ENCODE measurements around the gene PRDM16. TPM values are rescaled to one million over a fixed set of nuclear protein-coding genes. Genes with fewer than 3 reads are reported as not detected.

PRDM16 gene
- polyA plus RNA-seq, 2 of the 4 experiments (the other 2 are of a cell fraction): 0.03 to 0.35 TPM

DNA sequence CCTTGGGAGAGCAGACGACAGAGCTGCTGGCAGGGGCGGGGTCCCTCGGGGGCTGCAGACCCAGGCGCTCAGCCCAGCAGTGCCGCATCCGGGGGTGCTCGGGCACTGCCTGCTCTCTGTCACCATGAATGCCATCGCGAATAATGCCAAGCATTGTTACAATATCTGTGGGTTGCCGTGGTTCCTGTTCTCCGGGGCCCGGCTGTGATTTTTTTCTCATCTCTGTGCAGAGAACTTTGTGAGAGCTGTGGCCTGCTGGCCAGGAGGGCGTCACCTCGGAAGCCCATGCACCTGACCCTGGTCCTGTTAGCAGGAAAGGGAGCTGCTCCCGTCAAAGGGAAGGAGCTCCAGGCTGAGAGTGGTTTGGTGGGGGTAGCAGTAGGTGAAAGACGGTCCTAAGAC is 70.4 kb downstream of the PRDM16 start (continued):
- TF ChIP-seq JUN (IDR thresholded peaks at IDR 0.05): no peak
- no peak for TF ChIP-seq JUNB (IDR thresholded peaks at IDR 0.05)
- no peak for TF ChIP-seq ESRRA (IDR thresholded peaks at IDR 0.05; ENCODE audit: borderline replicate concordance, low read length)

GRCh38 chr1:3139871-3140361 is 70.9 kb downstream of the PRDM16 start:
- Histone ChIP-seq H3K4me2 (no peak overlapping the region), H3K4me1 (no peaks in the 10 kb centered on the region), H3K9me3 (no peaks in the 10 kb centered on the region), H3K27ac (no peak overlapping the region), H3K4me3 (no peak overlapping the region)
- ChIA-PET CTCF (no interaction called here), POLR2A (no interaction called here)
- no peak for FAIRE-seq
- no peak for ATAC-seq
- TF ChIP-seq, protein P1, sequence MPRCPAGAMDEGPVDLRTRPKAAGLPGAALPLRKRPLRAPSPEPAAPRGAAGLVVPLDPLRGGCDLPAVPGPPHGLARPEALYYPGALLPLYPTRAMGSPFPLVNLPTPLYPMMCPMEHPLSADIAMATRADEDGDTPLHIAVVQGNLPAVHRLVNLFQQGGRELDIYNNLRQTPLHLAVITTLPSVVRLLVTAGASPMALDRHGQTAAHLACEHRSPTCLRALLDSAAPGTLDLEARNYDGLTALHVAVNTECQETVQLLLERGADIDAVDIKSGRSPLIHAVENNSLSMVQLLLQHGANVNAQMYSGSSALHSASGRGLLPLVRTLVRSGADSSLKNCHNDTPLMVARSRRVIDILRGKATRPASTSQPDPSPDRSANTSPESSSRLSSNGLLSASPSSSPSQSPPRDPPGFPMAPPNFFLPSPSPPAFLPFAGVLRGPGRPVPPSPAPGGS (IDR thresholded peaks at IDR 0.05): no peak
- TF ChIP-seq TFCP2L1 (CRISPR knock-in tag; IDR thresholded peaks at IDR 0.05): no peak
- TF ChIP-seq SREBF2 (IDR thresholded peaks at IDR 0.05): no peak
- TF ChIP-seq CTCF (IDR thresholded peaks at IDR 0.05): no peak
- TF ChIP-seq HDAC2 (IDR thresholded peaks at IDR 0.05): no peak
- TF ChIP-seq, protein P2, sequence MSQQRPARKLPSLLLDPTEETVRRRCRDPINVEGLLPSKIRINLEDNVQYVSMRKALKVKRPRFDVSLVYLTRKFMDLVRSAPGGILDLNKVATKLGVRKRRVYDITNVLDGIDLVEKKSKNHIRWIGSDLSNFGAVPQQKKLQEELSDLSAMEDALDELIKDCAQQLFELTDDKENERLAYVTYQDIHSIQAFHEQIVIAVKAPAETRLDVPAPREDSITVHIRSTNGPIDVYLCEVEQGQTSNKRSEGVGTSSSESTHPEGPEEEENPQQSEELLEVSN (IDR thresholded peaks at IDR 0.05; ENCODE audit: borderline replicate concordance, low read depth): no peak
- TF ChIP-seq REST (IDR thresholded peaks at IDR 0.05): no peak
- TF ChIP-seq KDM1A (IDR thresholded peaks at IDR 0.05; ENCODE audit: low read depth): no peak
- TF ChIP-seq, protein P3, sequence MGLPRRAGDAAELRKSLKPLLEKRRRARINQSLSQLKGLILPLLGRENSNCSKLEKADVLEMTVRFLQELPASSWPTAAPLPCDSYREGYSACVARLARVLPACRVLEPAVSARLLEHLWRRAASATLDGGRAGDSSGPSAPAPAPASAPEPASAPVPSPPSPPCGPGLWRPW (IDR thresholded peaks at IDR 0.05): no peak
- no peak for TF ChIP-seq ZC3H11A (IDR thresholded peaks at IDR 0.05)
- TF ChIP-seq NFE2L2 (conservative IDR thresholded peaks at IDR 0.05; ENCODE audit: low read length): no peak
- no peak for TF ChIP-seq HEYL (CRISPR knock-in tag; IDR thresholded peaks at IDR 0.05)
- TF ChIP-seq EHMT2 (IDR thresholded peaks at IDR 0.05; ENCODE audit: low read depth): no peak
- no peak for TF ChIP-seq POLR2AphosphoS2 (conservative IDR thresholded peaks at IDR 0.05; ENCODE audit: low read length)
- TF ChIP-seq RFX5 (IDR thresholded peaks at IDR 0.05): no peak
- TF ChIP-seq SMC3 (IDR thresholded peaks at IDR 0.05): no peak
- no peak for TF ChIP-seq JUNB (IDR thresholded peaks at IDR 0.05)
- no peak for DNase-seq (ENCODE audit: low read depth in 1 of 2, low spot score in 1 of 2)
- WGBS (ENCODE audit: missing lambda C conversion rate): 44% methylated on average over 24 of the region's 26 CpGs

DNA sequence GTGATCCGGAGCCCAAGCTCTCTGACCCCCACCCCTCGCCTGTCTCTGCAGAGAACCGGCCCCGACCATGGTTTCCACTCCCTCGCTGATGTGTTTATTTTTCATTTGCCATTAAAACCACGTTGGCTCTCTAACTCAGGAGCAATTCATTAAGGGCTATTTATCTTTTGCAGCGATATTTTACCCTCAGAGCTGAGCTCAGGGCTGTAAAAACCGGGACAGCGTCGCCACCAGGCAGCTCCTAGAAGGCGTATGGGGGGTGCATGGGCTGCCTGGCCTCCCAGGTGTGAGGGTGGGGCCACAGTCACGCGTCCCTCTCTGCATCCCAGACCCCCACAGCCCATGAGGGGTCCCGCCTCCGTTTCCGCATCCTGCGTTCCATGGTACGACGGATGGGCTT is 71.4 kb downstream of the PRDM16 start:
- DNase-seq (ENCODE audit: low read depth in 1 of 2, low spot score in 1 of 2) (no peak), ATAC-seq (no peak), FAIRE-seq (no peak)
- Histone ChIP-seq H3K4me1 (no peaks in the 10 kb centered on the region), H3K9me3 (no peaks in the 10 kb centered on the region), H3K4me2 (no peak overlapping the region), H3K27ac (no peak overlapping the region), H3K4me3 (no peak overlapping the region)
- 46% methylated on average over 18 of the region's 19 CpGs for WGBS (ENCODE audit: missing lambda C conversion rate)
- ChIA-PET POLR2A (no interaction called here), CTCF (no interaction called here)
- TF ChIP-seq SREBF2 (IDR thresholded peaks at IDR 0.05) (no peak), BHLHE40 (IDR thresholded peaks at IDR 0.05; ENCODE audit: low read depth, low read length) (no peak), ZC3H11A (IDR thresholded peaks at IDR 0.05) (no peak), FOSL2 (IDR thresholded peaks at IDR 0.05) (no peak), FOSL2 (CRISPR knock-in tag; IDR thresholded peaks at IDR 0.05) (no peak), HOXB13 (CRISPR knock-in tag; IDR thresholded peaks at IDR 0.05; ENCODE audit: low read depth) (no peak), HMGXB4 (CRISPR knock-in tag; IDR thresholded peaks at IDR 0.05; ENCODE audit: borderline replicate concordance) (no peak), EHMT2 (IDR thresholded peaks at IDR 0.05; ENCODE audit: low read depth) (no peak), RARB (CRISPR knock-in tag; IDR thresholded peaks at IDR 0.05) (no peak)

Measured in A549 (cell line).